GM18502 (cell line): ENCODE measurements around the gene LCN15.

Experiments used
- ATAC-seq: cut with Tn5 transposase; IDR thresholded peaks from one replicate; pipeline ENCODE4 v1.9.1; 2021; ENCODE audit warnings: mild to moderate bottlenecking; ENCODE audit not compliant: unreplicated experiment, poor library complexity

LCN15 gene

GRCh38 chr9:136743639-136744211, 20.6 kb downstream of the LCN15 start:
- no peak for ATAC-seq

- no peak for ATAC-seq
These were observed 21.5 kb downstream of the LCN15 start, which contains the start of gene LCN10 for GRCh38 chr9:136742591-136743391. Gene LCN10 (minus strand): TSS chr9:136742940. CDS start chr9:136742903, 37 bp downstream.

GRCh38 chr9:136741883-136742571, 22.3 kb downstream of the LCN15 start:
- ATAC-seq: no peak

- no peak for ATAC-seq
These were observed 23.1 kb downstream of the LCN15 start for GRCh38 chr9:136740971-136741882.

GRCh38 chr9:136740491-136740890, 23.8 kb downstream of the LCN15 start:
- ATAC-seq: no peak

GRCh38 chr9:136740069-136740468, 24.2 kb downstream of the LCN15 start:
- ATAC-seq: no peak

- ATAC-seq: no peak
These were observed 24.8 kb downstream of the LCN15 start for GRCh38 chr9:136739509-136739908.

- ATAC-seq: no peak
These were observed 25.4 kb downstream of the LCN15 start for GRCh38 chr9:136738960-136739359.

GRCh38 chr9:136735812-136736480, 28.4 kb downstream of the LCN15 start:
- ATAC-seq: no peak

GRCh38 chr9:136734837-136735496, 29.4 kb downstream of the LCN15 start:
- ATAC-seq: no peak

- ATAC-seq: no peak
These were observed 30.7 kb downstream of the LCN15 start for GRCh38 chr9:136733611-136734010.

- ATAC-seq: no peak
These were observed 31.7 kb downstream of the LCN15 start for GRCh38 chr9:136732444-136733178.

GRCh38 chr9:136729926-136730325, 34.4 kb downstream of the LCN15 start:
- ATAC-seq: no peak

- ATAC-seq: no peak
These were observed 35.2 kb downstream of the LCN15 start for GRCh38 chr9:136729144-136729543.

- peak; percentile 19 for ATAC-seq
These were observed 35.7 kb downstream of the LCN15 start for GRCh38 chr9:136728548-136729123.

GRCh38 chr9:136728080-136728547, 36.2 kb downstream of the LCN15 start:
- peak; percentile 68 for ATAC-seq

GRCh38 chr9:136726631-136727191, 37.6 kb downstream of the LCN15 start:
- no peak for ATAC-seq

- ATAC-seq: no peak
These were observed 38.2 kb downstream of the LCN15 start for GRCh38 chr9:136726118-136726517.
